Liver (tissue), 3 donors: ENCODE results near the gene HAUS7.

Experiments
- CTCF ChIP-seq: fragments of 150-350 bp; IDR thresholded peaks from 2 replicates; pipeline ENCODE4 v1.5.1; 2017; ENCODE audit warnings: improper control_type of control experiment, low read depth, low read length; ENCODE audit not compliant: missing input control
- SP1 ChIP-seq: IDR thresholded peaks from 2 replicates; pipeline ENCODE4 v1.6.1; 2018; ENCODE audit warnings: antibody characterized with exemption, mild to moderate bottlenecking
- donor health status: healthy.
- donor health status: healthy.

- no peak for TF ChIP-seq CTCF
- TF ChIP-seq SP1 = no peak
Observed at GRCh38 chrX:153514259-153514658, 43.9 kb upstream of the HAUS7 start.
